Ishikawa (cell line): Measurements from ENCODE around the gene RNU6-7.

ENCODE experiments used
- CEBPB ChIP-seq: IDR thresholded peaks from 2 replicates; pipeline ENCODE4 v1.6.1; 2012
- CREB1 ChIP-seq: IDR thresholded peaks from 2 replicates; pipeline ENCODE4 v1.6.1; 2012; ENCODE audit warnings: low read depth
- EGR1 ChIP-seq: IDR thresholded peaks from 2 replicates; pipeline ENCODE4 v1.6.1; 2012
- EP300 ChIP-seq: IDR thresholded peaks from 2 replicates; pipeline ENCODE4 v1.6.1; 2012; ENCODE audit warnings: borderline replicate concordance
- FOXM1 ChIP-seq: IDR thresholded peaks from 2 replicates; pipeline ENCODE4 v1.6.1; 2012; ENCODE audit warnings: low read depth, borderline replicate concordance
- MAX ChIP-seq: IDR thresholded peaks from 2 replicates; pipeline ENCODE4 v1.6.1; 2012
- NFIC ChIP-seq: IDR thresholded peaks from 2 replicates; pipeline ENCODE4 v1.6.1; 2012
- RAD21 ChIP-seq: IDR thresholded peaks from 2 replicates; pipeline ENCODE4 v1.6.1; 2012; ENCODE audit warnings: low read depth
- REST ChIP-seq: IDR thresholded peaks from 2 replicates; pipeline ENCODE4 v1.6.1; 2012; ENCODE audit warnings: low read depth, mild to moderate bottlenecking
- TAF1 ChIP-seq: IDR thresholded peaks from 2 replicates; pipeline ENCODE4 v1.6.1; 2012; ENCODE audit warnings: low read depth, mild to moderate bottlenecking
- TCF12 ChIP-seq: IDR thresholded peaks from 2 replicates; pipeline ENCODE4 v1.6.1; 2012; ENCODE audit warnings: low read depth
- TEAD4 ChIP-seq: IDR thresholded peaks from 2 replicates; pipeline ENCODE4 v1.6.1; 2012
- USF1 ChIP-seq: IDR thresholded peaks from 2 replicates; pipeline ENCODE4 v1.6.1; 2012
- YY1 ChIP-seq: IDR thresholded peaks from 2 replicates; pipeline ENCODE4 v1.6.1; 2012; ENCODE audit warnings: low read depth
- ZBTB7A ChIP-seq: IDR thresholded peaks from 2 replicates; pipeline ENCODE4 v1.6.1; 2012; ENCODE audit warnings: low read depth

RNU6-7 gene

GRCh38 chr14:32190673-32191072, 11.2 kb upstream of the RNU6-7 start:
- no peak for TF ChIP-seq MAX
- TF ChIP-seq TEAD4 = no peak
- TF ChIP-seq REST = no peak
- no peak for TF ChIP-seq ZBTB7A
- TF ChIP-seq TCF12 = no peak
- TF ChIP-seq NFIC = no peak
- TF ChIP-seq FOXM1 = no peak
- no peak for TF ChIP-seq EP300
- TF ChIP-seq EGR1 = no peak
- no peak for TF ChIP-seq CEBPB
- TF ChIP-seq RAD21 = no peak
- TF ChIP-seq USF1 = no peak
- TF ChIP-seq YY1 = no peak
- no peak for TF ChIP-seq CREB1
- TF ChIP-seq TAF1 = no peak

GRCh38 chr14:32192712-32193373, 9.0 kb upstream of the RNU6-7 start:
- no peak for TF ChIP-seq ZBTB7A
- TF ChIP-seq CREB1 = no peak
- no peak for TF ChIP-seq TAF1
- TF ChIP-seq YY1 = no peak
- no peak for TF ChIP-seq USF1
- no peak for TF ChIP-seq FOXM1
- TF ChIP-seq RAD21 = no peak
- no peak for TF ChIP-seq EGR1
- TF ChIP-seq MAX = no peak
- no peak for TF ChIP-seq TCF12
- no peak for TF ChIP-seq NFIC
- TF ChIP-seq TEAD4 = no peak
- TF ChIP-seq EP300 = no peak
- no peak for TF ChIP-seq REST

- TF ChIP-seq FOXM1 (no peak), REST (no peak), TAF1 (no peak), MAX (no peak), ZBTB7A (no peak), USF1 (no peak), EGR1 (no peak), TEAD4 (no peak), CEBPB (no peak), RAD21 (no peak), CREB1 (no peak), TCF12 (no peak), EP300 (no peak), YY1 (no peak), NFIC (no peak)
Observed at GRCh38 chr14:32193532-32193931, 8.3 kb upstream of the RNU6-7 start.
